ENCODE results near the gene CCL22. TPM values are rescaled to one million over a fixed set of nuclear protein-coding genes. Genes with fewer than 3 reads are reported as not detected.

The CCL22 gene
- total and polyA plus RNA-seq, 2 experiments from 2014 or later: 0.19 TPM; not detected in 1

DNA sequence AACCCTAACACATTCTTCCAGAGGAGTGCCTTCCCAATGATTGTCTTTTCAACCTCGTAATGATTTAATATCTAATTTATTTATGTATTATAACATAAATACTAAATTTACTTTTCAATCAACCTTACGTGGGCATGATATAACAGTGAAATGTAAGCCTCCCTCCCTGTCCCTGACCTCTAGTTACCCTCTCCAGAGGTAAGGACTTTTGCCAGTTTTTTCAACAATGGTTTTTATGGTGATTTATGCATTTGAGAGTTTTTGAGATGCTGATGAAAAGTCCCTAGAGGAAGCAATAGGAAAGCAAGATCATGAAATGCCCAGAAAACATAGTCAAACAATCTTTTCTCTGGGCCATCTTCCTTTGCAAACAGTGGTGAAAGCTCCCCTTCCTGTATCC lies 38.9 kb upstream of the CCL22 start (continued):
- TF ChIP-seq, protein P1, sequence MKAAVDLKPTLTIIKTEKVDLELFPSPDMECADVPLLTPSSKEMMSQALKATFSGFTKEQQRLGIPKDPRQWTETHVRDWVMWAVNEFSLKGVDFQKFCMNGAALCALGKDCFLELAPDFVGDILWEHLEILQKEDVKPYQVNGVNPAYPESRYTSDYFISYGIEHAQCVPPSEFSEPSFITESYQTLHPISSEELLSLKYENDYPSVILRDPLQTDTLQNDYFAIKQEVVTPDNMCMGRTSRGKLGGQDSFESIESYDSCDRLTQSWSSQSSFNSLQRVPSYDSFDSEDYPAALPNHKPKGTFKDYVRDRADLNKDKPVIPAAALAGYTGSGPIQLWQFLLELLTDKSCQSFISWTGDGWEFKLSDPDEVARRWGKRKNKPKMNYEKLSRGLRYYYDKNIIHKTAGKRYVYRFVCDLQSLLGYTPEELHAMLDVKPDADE (IDR thresholded peaks at IDR 0.05): no peak
- no peak for TF ChIP-seq POLR2AphosphoS5 (IDR thresholded peaks at IDR 0.05; ENCODE audit: low read depth)
- no peak for TF ChIP-seq ZNF114 (CRISPR knock-in tag; IDR thresholded peaks at IDR 0.05)
- TF ChIP-seq, protein P2, sequence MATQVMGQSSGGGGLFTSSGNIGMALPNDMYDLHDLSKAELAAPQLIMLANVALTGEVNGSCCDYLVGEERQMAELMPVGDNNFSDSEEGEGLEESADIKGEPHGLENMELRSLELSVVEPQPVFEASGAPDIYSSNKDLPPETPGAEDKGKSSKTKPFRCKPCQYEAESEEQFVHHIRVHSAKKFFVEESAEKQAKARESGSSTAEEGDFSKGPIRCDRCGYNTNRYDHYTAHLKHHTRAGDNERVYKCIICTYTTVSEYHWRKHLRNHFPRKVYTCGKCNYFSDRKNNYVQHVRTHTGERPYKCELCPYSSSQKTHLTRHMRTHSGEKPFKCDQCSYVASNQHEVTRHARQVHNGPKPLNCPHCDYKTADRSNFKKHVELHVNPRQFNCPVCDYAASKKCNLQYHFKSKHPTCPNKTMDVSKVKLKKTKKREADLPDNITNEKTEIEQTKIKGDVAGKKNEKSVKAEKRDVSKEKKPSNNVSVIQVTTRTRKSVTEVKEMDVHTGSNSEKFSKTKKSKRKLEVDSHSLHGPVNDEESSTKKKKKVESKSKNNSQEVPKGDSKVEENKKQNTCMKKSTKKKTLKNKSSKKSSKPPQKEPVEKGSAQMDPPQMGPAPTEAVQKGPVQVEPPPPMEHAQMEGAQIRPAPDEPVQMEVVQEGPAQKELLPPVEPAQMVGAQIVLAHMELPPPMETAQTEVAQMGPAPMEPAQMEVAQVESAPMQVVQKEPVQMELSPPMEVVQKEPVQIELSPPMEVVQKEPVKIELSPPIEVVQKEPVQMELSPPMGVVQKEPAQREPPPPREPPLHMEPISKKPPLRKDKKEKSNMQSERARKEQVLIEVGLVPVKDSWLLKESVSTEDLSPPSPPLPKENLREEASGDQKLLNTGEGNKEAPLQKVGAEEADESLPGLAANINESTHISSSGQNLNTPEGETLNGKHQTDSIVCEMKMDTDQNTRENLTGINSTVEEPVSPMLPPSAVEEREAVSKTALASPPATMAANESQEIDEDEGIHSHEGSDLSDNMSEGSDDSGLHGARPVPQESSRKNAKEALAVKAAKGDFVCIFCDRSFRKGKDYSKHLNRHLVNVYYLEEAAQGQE (IDR thresholded peaks at IDR 0.05; ENCODE audit: unreplicated experiment): no peak

DNA sequence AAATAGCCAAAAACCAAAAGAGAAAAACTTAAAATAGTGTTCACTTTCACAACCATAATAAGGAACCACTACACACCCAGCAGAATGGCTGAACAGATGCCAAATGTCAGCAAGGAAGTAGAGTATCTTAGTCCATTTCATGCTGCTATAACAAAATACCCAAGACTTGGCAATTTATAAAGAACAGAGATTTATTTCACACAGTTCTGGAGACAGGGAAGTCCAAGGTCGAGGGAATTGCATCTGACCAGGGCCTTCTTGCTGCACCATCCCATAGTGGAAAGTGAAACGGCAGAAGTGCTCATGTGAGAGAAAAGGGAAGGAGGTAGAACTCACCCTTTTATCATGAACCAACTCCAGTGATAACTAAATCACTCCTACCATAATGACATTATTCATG lies 33.8 kb upstream of the CCL22 start:
- Histone ChIP-seq H3K4me1 (ENCODE audit: insufficient read depth) (0 out of 2 replicates have a peak, but pooled peaks cover 4% of the 10 kb centered on the region), H3K4me2 (no peak overlapping the region), H3K9me2 (ENCODE audit: insufficient read depth) (no peaks in the 10 kb centered on the region), H3F3A (replicated peaks; ENCODE audit: low read depth) (no peaks in the 10 kb centered on the region), H3K79me2 (replicated peaks; ENCODE audit: insufficient read depth) (no peaks in the 10 kb centered on the region), H3K27ac (ENCODE audit: low read depth) (no peak overlapping the region), H3K36me3 (ENCODE audit: insufficient read depth) (no peaks in the 10 kb centered on the region), H3K4me3 (no peak overlapping the region), H3K27me3 (ENCODE audit: insufficient read depth) (no peaks in the 10 kb centered on the region), H2AFZ (no peak overlapping the region), H4K20me1 (replicated peaks; ENCODE audit: insufficient read depth) (no peaks in the 10 kb centered on the region)
- no peak overlapping the region for H3K4me3 Mint-ChIP-seq
- no peaks in the 10 kb centered on the region for H3K36me3 Mint-ChIP-seq (ENCODE audit: low read depth)
- no peak for ATAC-seq
- no peak for DNase-seq (ENCODE audit: low spot score)
- no peak overlapping the region for H3K27ac Mint-ChIP-seq
- H3K9me3 Mint-ChIP-seq: peaks cover 4% of the 10 kb centered on the region; the same call in 2 of the 3 replicates
- peaks cover 2% of the 10 kb centered on the region for H3K27me3 Mint-ChIP-seq (ENCODE audit: insufficient read depth, low read depth, poor library complexity)
- peaks cover 5% of the 10 kb centered on the region for H3K4me1 Mint-ChIP-seq
- TF ChIP-seq, protein P3, sequence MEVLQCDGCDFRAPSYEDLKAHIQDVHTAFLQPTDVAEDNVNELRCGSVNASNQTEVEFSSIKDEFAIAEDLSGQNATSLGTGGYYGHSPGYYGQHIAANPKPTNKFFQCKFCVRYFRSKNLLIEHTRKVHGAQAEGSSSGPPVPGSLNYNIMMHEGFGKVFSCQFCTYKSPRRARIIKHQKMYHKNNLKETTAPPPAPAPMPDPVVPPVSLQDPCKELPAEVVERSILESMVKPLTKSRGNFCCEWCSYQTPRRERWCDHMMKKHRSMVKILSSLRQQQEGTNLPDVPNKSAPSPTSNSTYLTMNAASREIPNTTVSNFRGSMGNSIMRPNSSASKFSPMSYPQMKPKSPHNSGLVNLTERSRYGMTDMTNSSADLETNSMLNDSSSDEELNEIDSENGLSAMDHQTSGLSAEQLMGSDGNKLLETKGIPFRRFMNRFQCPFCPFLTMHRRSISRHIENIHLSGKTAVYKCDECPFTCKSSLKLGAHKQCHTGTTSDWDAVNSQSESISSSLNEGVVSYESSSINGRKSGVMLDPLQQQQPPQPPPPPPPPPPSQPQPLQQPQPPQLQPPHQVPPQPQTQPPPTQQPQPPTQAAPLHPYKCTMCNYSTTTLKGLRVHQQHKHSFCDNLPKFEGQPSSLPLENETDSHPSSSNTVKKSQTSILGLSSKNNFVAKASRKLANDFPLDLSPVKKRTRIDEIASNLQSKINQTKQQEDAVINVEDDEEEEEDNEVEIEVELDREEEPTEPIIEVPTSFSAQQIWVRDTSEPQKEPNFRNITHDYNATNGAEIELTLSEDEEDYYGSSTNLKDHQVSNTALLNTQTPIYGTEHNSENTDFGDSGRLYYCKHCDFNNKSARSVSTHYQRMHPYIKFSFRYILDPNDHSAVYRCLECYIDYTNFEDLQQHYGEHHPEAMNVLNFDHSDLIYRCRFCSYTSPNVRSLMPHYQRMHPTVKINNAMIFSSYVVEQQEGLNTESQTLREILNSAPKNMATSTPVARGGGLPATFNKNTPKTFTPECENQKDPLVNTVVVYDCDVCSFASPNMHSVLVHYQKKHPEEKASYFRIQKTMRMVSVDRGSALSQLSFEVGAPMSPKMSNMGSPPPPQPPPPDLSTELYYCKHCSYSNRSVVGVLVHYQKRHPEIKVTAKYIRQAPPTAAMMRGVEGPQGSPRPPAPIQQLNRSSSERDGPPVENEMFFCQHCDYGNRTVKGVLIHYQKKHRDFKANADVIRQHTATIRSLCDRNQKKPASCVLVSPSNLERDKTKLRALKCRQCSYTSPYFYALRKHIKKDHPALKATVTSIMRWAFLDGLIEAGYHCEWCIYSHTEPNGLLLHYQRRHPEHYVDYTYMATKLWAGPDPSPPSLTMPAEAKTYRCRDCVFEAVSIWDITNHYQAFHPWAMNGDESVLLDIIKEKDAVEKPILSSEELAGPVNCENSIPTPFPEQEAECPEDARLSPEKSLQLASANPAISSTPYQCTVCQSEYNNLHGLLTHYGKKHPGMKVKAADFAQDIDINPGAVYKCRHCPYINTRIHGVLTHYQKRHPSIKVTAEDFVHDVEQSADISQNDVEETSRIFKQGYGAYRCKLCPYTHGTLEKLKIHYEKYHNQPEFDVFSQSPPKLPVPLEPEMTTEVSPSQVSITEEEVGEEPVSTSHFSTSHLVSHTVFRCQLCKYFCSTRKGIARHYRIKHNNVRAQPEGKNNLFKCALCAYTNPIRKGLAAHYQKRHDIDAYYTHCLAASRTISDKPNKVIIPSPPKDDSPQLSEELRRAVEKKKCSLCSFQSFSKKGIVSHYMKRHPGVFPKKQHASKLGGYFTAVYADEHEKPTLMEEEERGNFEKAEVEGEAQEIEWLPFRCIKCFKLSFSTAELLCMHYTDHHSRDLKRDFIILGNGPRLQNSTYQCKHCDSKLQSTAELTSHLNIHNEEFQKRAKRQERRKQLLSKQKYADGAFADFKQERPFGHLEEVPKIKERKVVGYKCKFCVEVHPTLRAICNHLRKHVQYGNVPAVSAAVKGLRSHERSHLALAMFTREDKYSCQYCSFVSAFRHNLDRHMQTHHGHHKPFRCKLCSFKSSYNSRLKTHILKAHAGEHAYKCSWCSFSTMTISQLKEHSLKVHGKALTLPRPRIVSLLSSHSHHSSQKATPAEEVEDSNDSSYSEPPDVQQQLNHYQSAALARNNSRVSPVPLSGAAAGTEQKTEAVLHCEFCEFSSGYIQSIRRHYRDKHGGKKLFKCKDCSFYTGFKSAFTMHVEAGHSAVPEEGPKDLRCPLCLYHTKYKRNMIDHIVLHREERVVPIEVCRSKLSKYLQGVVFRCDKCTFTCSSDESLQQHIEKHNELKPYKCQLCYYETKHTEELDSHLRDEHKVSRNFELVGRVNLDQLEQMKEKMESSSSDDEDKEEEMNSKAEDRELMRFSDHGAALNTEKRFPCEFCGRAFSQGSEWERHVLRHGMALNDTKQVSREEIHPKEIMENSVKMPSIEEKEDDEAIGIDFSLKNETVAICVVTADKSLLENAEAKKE (CRISPR knock-in tag; IDR thresholded peaks at IDR 0.05): no peak
- TF ChIP-seq EZH2 (IDR thresholded peaks at IDR 0.05; ENCODE audit: low read depth, unreplicated experiment): no peak

Data from GM23338 (cell line).